LHCN-M2 (cell line): Measurements from ENCODE around the gene SLC2A13. TPM values are rescaled to one million over a fixed set of nuclear protein-coding genes. Genes with fewer than 3 reads are reported as not detected.

Experiments used
- DNase-seq: peaks from one replicate; pipeline ENCODE4 v3.0.0-alpha.2; 2012; ENCODE audit warnings: low read depth
- polyA plus RNA-seq: library from polyadenylated mRNA; unstranded; fragments of >200 nt; gene quantifications from one replicate; pipeline ENCODE4 v1.2.1, GENCODE V29; 2012; ENCODE audit warnings: missing spikeins
- total RNA-seq: library from RNA; depleted of rRNA; stranded (reverse); fragments of >200 nt; gene quantifications from 2 replicates; pipeline ENCODE4 v1.2.3, GENCODE V29; 2014; rRNA removed

The SLC2A13 gene
- total RNA-seq: 9.9 and 12.9 TPM in 2 replicates
- polyA plus RNA-seq: 1.1 TPM

GRCh38 chr12:40105515-40106201 is at the start of gene SLC2A13:
SLC2A13 (minus strand) TSS chr12:40106081; CDS start chr12:40105808, 273 bp downstream.
- DNase-seq: peak; percentile 64

GRCh38 chr12:40154381-40154780 is 48.5 kb upstream of the SLC2A13 start:
- DNase-seq: no peak

- DNase-seq: no peak
Observed at GRCh38 chr12:40153432-40153831, 47.6 kb upstream of the SLC2A13 start.

GRCh38 chr12:40152783-40153383 is 47.0 kb upstream of the SLC2A13 start:
- peak; percentile 28 for DNase-seq

GRCh38 chr12:40149673-40150260 is 43.9 kb upstream of the SLC2A13 start:
- DNase-seq: no peak

- DNase-seq: no peak
Observed at GRCh38 chr12:40146800-40147797, 41.2 kb upstream of the SLC2A13 start.

- no peak for DNase-seq
Observed at GRCh38 chr12:40145896-40146295, 40.0 kb upstream of the SLC2A13 start.

- DNase-seq: no peak
Observed at GRCh38 chr12:40144023-40144422, 38.1 kb upstream of the SLC2A13 start.

GRCh38 chr12:40142001-40142744 is 36.3 kb upstream of the SLC2A13 start:
- DNase-seq: peak; percentile 31

- DNase-seq: no peak
Observed at GRCh38 chr12:40138526-40138925, 32.6 kb upstream of the SLC2A13 start.

- peak; percentile 54 for DNase-seq
Observed at GRCh38 chr12:40137252-40137651, 31.4 kb upstream of the SLC2A13 start.

GRCh38 chr12:40127408-40127807 is 21.5 kb upstream of the SLC2A13 start:
- DNase-seq: no peak

GRCh38 chr12:40123496-40123895 is 17.6 kb upstream of the SLC2A13 start:
- no peak for DNase-seq

- DNase-seq: no peak
Observed at GRCh38 chr12:40122842-40123241, 17.0 kb upstream of the SLC2A13 start.

- no peak for DNase-seq
Observed at GRCh38 chr12:40117818-40118217, 11.9 kb upstream of the SLC2A13 start.

GRCh38 chr12:40110586-40110985 is 4.7 kb upstream of the SLC2A13 start:
- peak; percentile 15 for DNase-seq

GRCh38 chr12:40107803-40108620 is 2.1 kb upstream of the SLC2A13 start:
- DNase-seq: no peak

- peak; percentile 71 for DNase-seq
Observed at GRCh38 chr12:40107098-40107802, 1.4 kb upstream of the SLC2A13 start.

- DNase-seq: no peak
Observed at GRCh38 chr12:40106655-40107054, 774 bp upstream of the SLC2A13 start.

- no peak for DNase-seq
Observed at GRCh38 chr12:40106202-40106533, 287 bp upstream of the SLC2A13 start.
